GM10847 (cell line): ENCODE data around the gene SCN1A.

ENCODE experiments used
- POLR2A ChIP-seq: IDR thresholded peaks from 2 replicates; pipeline ENCODE4 v1.6.1; 2011; ENCODE audit not compliant: insufficient read length; ENCODE audit errors: extremely low read depth

The SCN1A gene

GRCh38 chr2:165985120-165985519 lies 142.7 kb downstream of the SCN1A start:
- no peak for TF ChIP-seq POLR2A

- TF ChIP-seq POLR2A: no peak
Observed at GRCh38 chr2:165970663-165971062, 157.2 kb downstream of the SCN1A start.

GRCh38 chr2:165969227-165969626 lies 158.6 kb downstream of the SCN1A start:
- no peak for TF ChIP-seq POLR2A

GRCh38 chr2:165967746-165968145 lies 160.1 kb downstream of the SCN1A start:
- no peak for TF ChIP-seq POLR2A

- no peak for TF ChIP-seq POLR2A
Observed at GRCh38 chr2:165961818-165962217, 166.0 kb downstream of the SCN1A start.

GRCh38 chr2:165959371-165959770 lies 168.4 kb downstream of the SCN1A start:
- no peak for TF ChIP-seq POLR2A

GRCh38 chr2:165958313-165958960 lies 169.4 kb downstream of the SCN1A start:
- TF ChIP-seq POLR2A: no peak

GRCh38 chr2:165957030-165957675 lies 170.7 kb downstream of the SCN1A start:
- TF ChIP-seq POLR2A: no peak

- TF ChIP-seq POLR2A: peak; percentile 59
Observed at GRCh38 chr2:165953655-165954606, 173.9 kb downstream of the SCN1A start, which contains the start of gene TTC21B. TSS of gene TTC21B (minus strand) at chr2:165953776. CDS start at chr2:165953705, 71 bp downstream.

GRCh38 chr2:165953306-165953654 lies 174.5 kb downstream of the SCN1A start:
- no peak for TF ChIP-seq POLR2A

GRCh38 chr2:165952741-165953211 lies 175.0 kb downstream of the SCN1A start:
- TF ChIP-seq POLR2A: no peak

- TF ChIP-seq POLR2A: no peak
Observed at GRCh38 chr2:165952085-165952484, 175.7 kb downstream of the SCN1A start.

- TF ChIP-seq POLR2A: no peak
Observed at GRCh38 chr2:165950438-165950837, 177.4 kb downstream of the SCN1A start.

- TF ChIP-seq POLR2A: no peak
Observed at GRCh38 chr2:165941827-165942226, 186.0 kb downstream of the SCN1A start.

- no peak for TF ChIP-seq POLR2A
Observed at GRCh38 chr2:165938237-165938636, 189.6 kb downstream of the SCN1A start.
